Endothelial cell of hepatic sinusoid (primary cell): ENCODE measurements around the gene KDM8.

Experiments
- in situ Hi-C: cut with HindIII; loops from 2 replicates; pipeline ENCODE4 v1.10.0; 2017; ENCODE audit warnings: low sequenced_read_pairs

KDM8 gene

DNA sequence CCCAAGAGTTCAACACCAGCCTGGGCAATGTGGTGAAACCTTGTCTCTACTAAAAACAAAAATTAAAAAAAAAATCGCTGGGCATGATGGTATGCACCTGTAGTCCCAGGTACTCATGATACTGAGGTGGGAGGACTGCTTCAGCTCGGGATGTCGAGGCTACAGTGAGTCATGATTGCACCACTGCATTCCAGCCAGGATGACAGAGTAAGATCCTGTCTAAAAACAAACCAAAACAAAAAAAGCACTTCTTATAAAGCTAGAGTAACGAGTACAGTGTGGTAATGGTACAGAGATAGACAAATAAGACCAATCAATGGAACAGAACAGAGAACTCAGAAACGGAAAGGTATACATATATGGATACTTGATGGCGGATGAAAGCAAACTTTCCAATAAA lies 60.8 kb downstream of the KDM8 start:
- in situ Hi-C loops, result no loop called here

GRCh38 chr16:27265982-27266381 lies 62.7 kb downstream of the KDM8 start:
- in situ Hi-C loops, result no loop called here

- in situ Hi-C loops, result no loop called here
Observed at GRCh38 chr16:27267037-27267677, 63.8 kb downstream of the KDM8 start.

DNA sequence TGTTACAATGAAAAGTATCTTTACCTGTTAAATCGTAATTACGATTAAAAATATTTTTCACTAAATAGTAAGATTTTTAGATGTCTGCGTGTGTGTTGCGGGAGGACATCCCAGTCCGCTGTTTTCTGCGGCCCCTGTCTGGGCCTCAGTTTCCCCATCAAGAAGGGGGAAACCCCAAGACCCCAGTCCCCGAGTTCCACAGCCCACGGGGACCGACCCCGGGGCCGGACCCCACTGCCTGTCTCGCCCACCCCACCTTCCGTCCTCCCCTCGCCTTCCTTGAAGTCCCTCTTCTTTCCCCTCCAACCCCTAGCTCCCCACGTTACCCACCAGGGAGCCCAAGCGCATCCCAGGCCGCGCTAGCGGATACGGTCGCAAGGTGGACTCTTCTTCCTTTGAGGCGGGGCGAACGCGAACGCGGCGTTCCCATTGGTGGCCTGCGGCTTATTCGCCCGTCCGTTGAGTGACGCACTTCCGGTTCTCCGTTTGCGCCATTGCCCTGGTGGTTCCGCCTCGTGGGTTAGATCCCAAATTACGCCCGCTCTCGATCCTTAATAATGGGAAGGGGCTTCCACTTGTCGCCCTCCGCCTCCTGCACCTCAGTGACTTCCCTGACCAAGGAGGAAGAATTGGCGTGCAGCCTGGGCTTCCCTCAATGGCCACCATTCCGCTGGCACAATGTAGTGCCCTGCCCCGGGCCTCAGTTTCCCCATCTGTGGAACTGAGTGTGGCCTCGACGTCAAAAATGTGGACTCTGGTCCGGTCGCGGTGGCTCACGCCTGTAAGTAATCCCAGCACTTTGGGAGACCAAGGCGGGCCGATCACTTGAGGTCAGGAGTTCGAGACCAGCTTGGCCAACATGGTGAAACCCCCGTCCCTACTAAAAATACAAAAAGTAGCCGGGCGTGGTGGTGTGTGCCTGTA lies 65.3 kb downstream of the KDM8 start, which contains the start of gene NSMCE1:
TSS of gene NSMCE1 (minus strand) at position 397 of the 924 bp plus-strand sequence. CDS start 11,202 bp downstream, outside the sequence.
- in situ Hi-C loops, result no loop called here

GRCh38 chr16:27269300-27270150 lies 66.2 kb downstream of the KDM8 start:
- in situ Hi-C loops, result loop anchor here (5.0 kb wide), 1 partner anchor 82 kb away; no protein-coding TSS in a partner anchor

GRCh38 chr16:27270349-27270748 lies 67.0 kb downstream of the KDM8 start:
- in situ Hi-C loops, result loop anchor here (5.0 kb wide), 1 partner anchor 83 kb away; no protein-coding TSS in a partner anchor
